ENCODE measurements around the gene MRPL27.
A peak's percentile ranks its signal among the peaks of the same experiment; 100 is the strongest.
"Not testable (repeated sequence)": the region's sequence is repeated elsewhere in the genome, so short reads cannot be mapped to it uniquely, and the experiment has no call there.

MRPL27 gene

GRCh38 chr17:50372758-50373556 is at the start of gene MRPL27, which contains the start of gene EME1:
Gene MRPL27 (minus strand): TSS chr17:50373184. CDS start chr17:50373170, 14 bp downstream.
Gene EME1 (plus strand): TSS chr17:50373229. CDS start chr17:50375209, 1,980 bp downstream.
- peak; percentile 97 for DNase-seq

GRCh38 chr17:50422738-50423137 is 49.8 kb upstream of the MRPL27 start:
- DNase-seq = no peak

- DNase-seq = no peak
Measured at GRCh38 chr17:50421308-50422051, 48.5 kb upstream of the MRPL27 start.

- DNase-seq = no peak
Measured at GRCh38 chr17:50420419-50421112, 47.6 kb upstream of the MRPL27 start.

GRCh38 chr17:50419577-50419976 is 46.6 kb upstream of the MRPL27 start:
- not testable (repeated sequence) for DNase-seq

GRCh38 chr17:50414808-50415207 is 41.8 kb upstream of the MRPL27 start:
- no peak for DNase-seq

- DNase-seq = no peak
Measured at GRCh38 chr17:50412188-50412732, 39.3 kb upstream of the MRPL27 start.

GRCh38 chr17:50407921-50408320 is 34.9 kb upstream of the MRPL27 start:
- DNase-seq = no peak

- no peak for DNase-seq
Measured at GRCh38 chr17:50406578-50406977, 33.6 kb upstream of the MRPL27 start.

GRCh38 chr17:50405351-50405750 is 32.4 kb upstream of the MRPL27 start:
- not testable (repeated sequence) for DNase-seq

GRCh38 chr17:50399591-50399990 is 26.6 kb upstream of the MRPL27 start:
- DNase-seq = not testable (repeated sequence)

GRCh38 chr17:50398672-50399071 is 25.7 kb upstream of the MRPL27 start:
- not testable (repeated sequence) for DNase-seq

GRCh38 chr17:50397919-50398285 is 24.9 kb upstream of the MRPL27 start:
- no peak for DNase-seq

GRCh38 chr17:50397111-50397918 is 24.3 kb upstream of the MRPL27 start, which contains the start of gene LRRC59:
Gene LRRC59 (minus strand): TSS chr17:50397523. CDS start chr17:50397317, 206 bp downstream.
- DNase-seq = peak; percentile 99

GRCh38 chr17:50396261-50397110 is 23.5 kb upstream of the MRPL27 start:
- peak; percentile 67 for DNase-seq

GRCh38 chr17:50394711-50395110 is 21.7 kb upstream of the MRPL27 start:
- no peak for DNase-seq

GRCh38 chr17:50393700-50394099 is 20.7 kb upstream of the MRPL27 start:
- no peak for DNase-seq

GRCh38 chr17:50392621-50393020 is 19.6 kb upstream of the MRPL27 start:
- DNase-seq = no peak

- DNase-seq = no peak
Measured at GRCh38 chr17:50389534-50389933, 16.6 kb upstream of the MRPL27 start.

- DNase-seq = no peak
Measured at GRCh38 chr17:50388728-50389127, 15.7 kb upstream of the MRPL27 start.

GRCh38 chr17:50386510-50386909 is 13.5 kb upstream of the MRPL27 start:
- no peak for DNase-seq

Data from activated CD8-positive, alpha-beta memory T cell treated with anti-CD3 and anti-CD28 coated beads for 24 hours (primary cell).